K562 (cell line): ENCODE results near the gene IL3RA. TPM values are rescaled to one million over a fixed set of nuclear protein-coding genes. Genes with fewer than 3 reads are reported as not detected.

Experiments
- ATAC-seq: fragments of 200-7000 bp; cut with Tn5 transposase; 3 replicates; pipeline ENCODE4 v1.9.1; 2020; ENCODE audit warnings: moderate library complexity
- BruUV-seq: library from RNA; stranded (reverse); fragments of 400-500 nt; replicated peaks from 2 replicates; lab custom pipeline; 2021; lab: Mats Ljungman, UMichigan
- CTCF ChIA-PET: fragments of 300-600 bp; formaldehyde crosslinking; extraction: SDS; loops from one replicate; lab custom pipeline; 2021; ENCODE audit warnings: low intra/inter-chr PET ratio; lab: Yijun Ruan, JAX
- POLR2A ChIA-PET: fragments of 300-600, 350-650 bp; sonication (Branson Sonifier 250); formaldehyde crosslinking; extraction: SDS; loops from one replicate; lab custom pipeline; 2021; ENCODE audit warnings: antibody characterized with exemption, inconsistent platforms; lab: Yijun Ruan, JAX
- DNase-seq, 4 experiments: peaks; one replicate each; pipeline versions ENCODE4 v3.0.0 to v3.0.0-alpha.2; 2011 to 2018; ENCODE audit warnings: low spot score in 3 of 4, mixed read lengths in 3 of 4; ENCODE audit errors: extremely low read depth in 1 of 4
- FAIRE-seq: peaks from 2 replicates; lab custom pipeline; 2011; peaks lifted over from hg19 to GRCh38; lab: Jason Lieb, UNC
- H2AFZ ChIP-seq: 2 replicates; pipeline ENCODE4 v1.6.0; 2011; ENCODE audit warnings: low read depth, low read length, control low read depth, inconsistent platforms
- H3K27ac ChIP-seq: fragments of 200-600 bp; 3 replicates; pipeline ENCODE4 v1.8.0; 2011; ENCODE audit warnings: low read depth, mild to moderate bottlenecking, control low read depth, inconsistent platforms, low read length, moderate library complexity, mixed read lengths; ENCODE audit errors: extremely low read depth
- H3K27me3 ChIP-seq, 2 experiments: fragments of 300-600 bp in 1 of 2; 2 replicates in 1 of 2; 3 replicates in 1 of 2; pipeline versions ENCODE4 v1.6.0 to v1.8.0; 2011; ENCODE audit warnings: inconsistent platforms in 2 of 2, low read length in 2 of 2, mild to moderate bottlenecking in 1 of 2, mixed read lengths in 1 of 2, moderate library complexity in 1 of 2; ENCODE audit not compliant: control insufficient read depth in 2 of 2, insufficient read depth in 2 of 2
- H3K36me3 ChIP-seq: fragments of 300-600 bp; 3 replicates; pipeline ENCODE4 v1.8.0; 2011; ENCODE audit warnings: mild to moderate bottlenecking, low read length, inconsistent platforms; ENCODE audit not compliant: control insufficient read depth, insufficient read depth
- H3K4me1 ChIP-seq, 2 experiments: fragments of 200-600 bp in 1 of 2; replicated peaks in 1 of 2; 2 replicates in 1 of 2; 3 replicates in 1 of 2; pipeline versions ENCODE4 v1.5.1 to v1.8.0; 2011; ENCODE audit warnings: inconsistent platforms in 2 of 2, low read length in 2 of 2, mild to moderate bottlenecking in 1 of 2, mixed read lengths in 1 of 2, moderate library complexity in 1 of 2; ENCODE audit not compliant: control insufficient read depth in 2 of 2, insufficient read depth in 2 of 2
- H3K4me2 ChIP-seq: 2 replicates; pipeline ENCODE4 v1.6.1; 2011; ENCODE audit warnings: low read length, control low read depth, inconsistent platforms, mixed read lengths; ENCODE audit not compliant: insufficient read depth
- H3K4me3 ChIP-seq: fragments of 200-600 bp; sonication (generic), shearing (Covaris generic); 2 replicates; pipeline ENCODE4 v1.5.1; 2016; ENCODE audit warnings: control low read depth, inconsistent platforms
- H3K79me2 ChIP-seq: fragments of 200-600 bp; 3 replicates; pipeline ENCODE4 v1.8.0; 2011; ENCODE audit warnings: low read length, inconsistent platforms; ENCODE audit not compliant: control insufficient read depth, insufficient read depth
- H3K9ac ChIP-seq, 2 experiments: 2 replicates each; pipeline versions ENCODE4 v1.6.0 to v1.6.1; 2011; ENCODE audit warnings: low read depth in 2 of 2, low read length in 2 of 2, control low read depth in 1 of 2, inconsistent platforms in 1 of 2, mild to moderate bottlenecking in 1 of 2, mixed read lengths in 1 of 2; ENCODE audit not compliant: insufficient read depth in 1 of 2
- H3K9me1 ChIP-seq: one replicate; pipeline ENCODE4 v1.6.0; 2011; ENCODE audit warnings: inconsistent platforms, mild to moderate bottlenecking, low read length, moderate library complexity; ENCODE audit not compliant: control insufficient read depth, insufficient read depth
- H3K9me3 ChIP-seq: replicated peaks from 2 replicates; pipeline ENCODE4 v1.5.1; 2011; ENCODE audit warnings: low read depth, low read length, inconsistent platforms; ENCODE audit not compliant: control insufficient read depth, insufficient read depth
- H4K20me1 ChIP-seq: replicated peaks from 2 replicates; pipeline ENCODE4 v1.6.1; 2011; ENCODE audit warnings: low read length, inconsistent platforms, mixed read lengths; ENCODE audit not compliant: control insufficient read depth, insufficient read depth
- PATZ1 ChIP-seq: fragments of 250-450 bp; sonication (Bioruptor Pico); IDR thresholded peaks from 2 replicates; pipeline ENCODE4 v1.5.0; 2020; ENCODE audit warnings: mild to moderate bottlenecking, borderline replicate concordance
- POLR2AphosphoS2 ChIP-seq: IDR thresholded peaks from 2 replicates; pipeline ENCODE4 v1.6.1; 2012; ENCODE audit warnings: low read length, improper control_type of control experiment
- POLR2G ChIP-seq: fragments of 200-400 bp; formaldehyde crosslinking; IDR thresholded peaks from 2 replicates; pipeline ENCODE4 v1.6.1; 2017; ENCODE audit warnings: low read depth, mild to moderate bottlenecking, antibody characterized with exemption, low read length, moderate library complexity
- RBFOX2 ChIP-seq: fragments of 200-400 bp; formaldehyde crosslinking; IDR thresholded peaks from 2 replicates; pipeline ENCODE4 v1.6.1; 2017; ENCODE audit warnings: low read depth, mild to moderate bottlenecking, low read length, moderate library complexity
- TEAD4 ChIP-seq, 2 experiments: sonication (generic) in 1 of 2; formaldehyde crosslinking in 1 of 2; IDR thresholded peaks; 2 replicates each; pipeline versions ENCODE4 v1.6.1 to v1.8.0; 2012 to 2022; ENCODE audit warnings: borderline replicate concordance in 1 of 2, inconsistent platforms in 1 of 2, low read length in 1 of 2, mild to moderate bottlenecking in 1 of 2, missing genetic modification reagents in 1 of 2
- ZNF445 ChIP-seq: fragments of 250-450 bp; sonication (Bioruptor Pico); IDR thresholded peaks from 2 replicates; pipeline ENCODE4 v1.4.0; 2020; ENCODE audit warnings: low read depth, mild to moderate bottlenecking, moderate library complexity
- WGBS: fragments of 100-300 bp; shearing (Covaris generic); methylation state at CpG from one replicate; pipeline ENCODE4 v1.1.6; 2016; ENCODE audit warnings: low coverage, mixed read lengths; ENCODE audit not compliant: insufficient coverage; ENCODE audit errors: missing lambda C conversion rate; 5-methylcytosine and 5-hydroxymethylcytosine counted together
- in situ Hi-C: fragments of 300-500 bp; cut with MboI; formaldehyde crosslinking; loops from 4 replicates; pipeline ENCODE4 v1.15.0; 2018; ENCODE audit warnings: inconsistent platforms, mixed read lengths
- intact Hi-C: fragments of 100-400 bp; cut with micrococcal nuclease; formaldehyde crosslinking; loops from 2 replicates; pipeline ENCODE4 v1.14.2; 2022
- polyA plus RNA-seq, 8 experiments: library from polyadenylated mRNA; depleted of rRNA in 4 of 8; stranded (reverse) in 5 of 8; unstranded in 3 of 8; fragments of >200 nt; fragmentation: Nextera tagmentation in 2 of 8; fragmentation: Illumina TruSeq in 1 of 8; extraction: Ambion mirVana in 2 of 8; extraction: Trizol in 1 of 8; gene quantifications; 2 replicates each; pipeline versions ENCODE4 v1.2.1 to v1.2.3, GENCODE V29; 2011 to 2014; ENCODE audit warnings: inconsistent platforms in 1 of 8, missing spikeins in 1 of 8
- total RNA-seq, 7 experiments: library from RNA; depleted of rRNA in 6 of 7; stranded (reverse); fragments of >200 nt in 6 of 7; fragmentation: Illumina TruSeq in 2 of 7; extraction: Trizol in 2 of 7; gene quantifications; 2 replicates each; pipeline versions ENCODE4 v1.2.1 to v1.2.3, GENCODE V29; 2011 to 2021; ENCODE audit warnings: low replicate concordance in 1 of 7
- TF ChIP-seq, protein P1 (sequence below): fragments of 200-800 bp; sonication (Bioruptor generic); IDR thresholded peaks from 2 replicates; pipeline ENCODE4 v1.6.1; 2017; ENCODE audit warnings: missing genetic modification characterization, missing compliant biosample characterization

Gene IL3RA
- total and polyA plus RNA-seq, 9 of the 15 experiments (the other 6 are each of a cell fraction or from before 2014, with no cell fraction given): not detected

GRCh38 chrX:1394731-1395501, 58.3 kb downstream of the IL3RA start:
- H3K36me3 ChIP-seq: peaks cover 15% of the 10 kb centered on the region; the same call in 1 of the 3 replicates
- FAIRE-seq (no peak), DNase-seq (peak in 1 of 4 experiments; percentile 32), ATAC-seq (no peak)
- TF ChIP-seq POLR2G (0 out of 2 replicates have a peak, but pooled peaks have one; percentile 28), POLR2AphosphoS2 (no peak), TEAD4 (IDR thresholded peaks at IDR 0.05; ENCODE audit: low read length) (no peak), TEAD4 (CRISPR knock-in tag; IDR thresholded peaks at IDR 0.05; ENCODE audit: borderline replicate concordance) (no peak), RBFOX2 (peak; percentile 58), ZNF445 (CRISPR knock-in tag) (no peak), PATZ1 (CRISPR knock-in tag) (no peak)
- TF ChIP-seq, protein P1, sequence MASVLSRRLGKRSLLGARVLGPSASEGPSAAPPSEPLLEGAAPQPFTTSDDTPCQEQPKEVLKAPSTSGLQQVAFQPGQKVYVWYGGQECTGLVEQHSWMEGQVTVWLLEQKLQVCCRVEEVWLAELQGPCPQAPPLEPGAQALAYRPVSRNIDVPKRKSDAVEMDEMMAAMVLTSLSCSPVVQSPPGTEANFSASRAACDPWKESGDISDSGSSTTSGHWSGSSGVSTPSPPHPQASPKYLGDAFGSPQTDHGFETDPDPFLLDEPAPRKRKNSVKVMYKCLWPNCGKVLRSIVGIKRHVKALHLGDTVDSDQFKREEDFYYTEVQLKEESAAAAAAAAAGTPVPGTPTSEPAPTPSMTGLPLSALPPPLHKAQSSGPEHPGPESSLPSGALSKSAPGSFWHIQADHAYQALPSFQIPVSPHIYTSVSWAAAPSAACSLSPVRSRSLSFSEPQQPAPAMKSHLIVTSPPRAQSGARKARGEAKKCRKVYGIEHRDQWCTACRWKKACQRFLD (CRISPR knock-in tag): no peak
- peaks cover 13% of the 10 kb centered on the region for H4K20me1 ChIP-seq
- intact Hi-C loops (no loop called here), in situ Hi-C loops (no loop called here)
- H3K4me3 ChIP-seq: no peak overlapping the region; the same call in 1 of the 2 replicates
- ChIA-PET POLR2A (no interaction called here), CTCF (no interaction called here)
- no peaks in the 10 kb centered on the region for H3K27me3 ChIP-seq
- H3K4me1 ChIP-seq: peaks cover 0 to 35% of the 10 kb centered on the region in 2 experiments; a peak in 3 of 5 replicates
- 55% methylated on average over 8 of the region's 22 CpGs for WGBS
- H3K4me2 ChIP-seq: peak overlapping the region; percentile 72; the same call in 1 of the 2 replicates
- no peaks in the 10 kb centered on the region for H3K9me1 ChIP-seq
- no peaks in the 10 kb centered on the region for H3K9me3 ChIP-seq
- BruUV-seq: no TSS peak
- H2AFZ ChIP-seq: no peak overlapping the region
- H3K9ac ChIP-seq: peak overlapping the region; percentile 38 to 86
- peak overlapping the region; percentile 43; the same call in 1 of the 3 replicates for H3K27ac ChIP-seq
- peaks cover 34% of the 10 kb centered on the region for H3K79me2 ChIP-seq
